ENCODE results near the gene CYP26A1. TPM values are rescaled to one million over a fixed set of nuclear protein-coding genes. Genes with fewer than 3 reads are reported as not detected.

Gene CYP26A1
- not detected for polyA plus RNA-seq (ENCODE audit: low read depth in 6 of 6)

GRCh38 chr10:93073539-93074146 lies at the start of gene CYP26A1:
Gene CYP26A1 (plus strand): TSS chr10:93073893. CDS start chr10:93073935, 42 bp downstream.
- Mint-ChIP-seq H3K4me1 (peaks cover 22 to 42% (median 40%) of the 10 kb centered on the region in 3 donors), H3K27ac (peak within 1 kb of the TSS in 3 of 6 donors; percentile 56 to 85 (median 69))
- no peak for DNase-seq

GRCh38 chr10:93026072-93026471 lies 47.6 kb upstream of the CYP26A1 start:
- H3K27me3 Mint-ChIP-seq, result no peaks in the 10 kb centered on the region
- no peak overlapping the region for H3K4me3 Mint-ChIP-seq
- no peaks in the 10 kb centered on the region for H3K4me1 Mint-ChIP-seq
- DNase-seq, result no peak
- ATAC-seq (ENCODE audit: low read depth in 2 of 2), result no peak
- no peak overlapping the region for H3K27ac Mint-ChIP-seq
- peaks cover 20 to 25% of the 10 kb centered on the region in 2 donors for H3K36me3 Mint-ChIP-seq
- H3K9me3 Mint-ChIP-seq, result peaks cover 0 to 8% (median 4%) of the 10 kb centered on the region in 7 donors

More at GRCh38 chr10:93073539-93074146, at the start of gene CYP26A1:
- Mint-ChIP-seq H3K4me3 (peak within 1 kb of the TSS; percentile 77 to 90 (median 86)), H3K36me3 (no peaks in the 10 kb centered on the region), H3K9me3 (no peaks in the 10 kb centered on the region), H3K27me3 (peaks cover 54 to 86% (median 73%) of the 10 kb centered on the region in 3 donors)
- ATAC-seq (ENCODE audit: low read depth in 2 of 2), result peak; percentile 75 to 77

GRCh38 chr10:93027508-93027907 lies 46.2 kb upstream of the CYP26A1 start:
- ATAC-seq (ENCODE audit: low read depth in 2 of 2) (no peak), DNase-seq (no peak)
- Mint-ChIP-seq H3K4me1 (peaks cover 0 to 3% (median under 1%) of the 10 kb centered on the region in 3 donors), H3K27ac (no peak overlapping the region), H3K27me3 (no peaks in the 10 kb centered on the region), H3K9me3 (peaks cover 0 to 8% (median 4%) of the 10 kb centered on the region in 7 donors), H3K4me3 (no peak overlapping the region), H3K36me3 (peaks cover 18 to 22% of the 10 kb centered on the region in 2 donors)

- Mint-ChIP-seq H3K36me3 (peaks cover 18 to 22% of the 10 kb centered on the region in 2 donors), H3K27ac (no peak overlapping the region), H3K9me3 (peaks cover 0 to 8% (median 4%) of the 10 kb centered on the region in 7 donors), H3K27me3 (no peaks in the 10 kb centered on the region), H3K4me1 (peaks cover 0 to 4% (median 3%) of the 10 kb centered on the region in 3 donors), H3K4me3 (no peak overlapping the region)
- ATAC-seq (ENCODE audit: low read depth in 2 of 2), result no peak
- DNase-seq, result no peak
Observed at GRCh38 chr10:93028883-93029282, 44.8 kb upstream of the CYP26A1 start.

- Mint-ChIP-seq H3K4me1 (peaks cover 0 to 4% (median 3%) of the 10 kb centered on the region in 3 donors), H3K9me3 (peaks cover 0 to 8% (median 4%) of the 10 kb centered on the region in 7 donors), H3K27ac (no peak overlapping the region), H3K36me3 (peaks cover 18 to 22% of the 10 kb centered on the region in 2 donors), H3K27me3 (no peaks in the 10 kb centered on the region), H3K4me3 (no peak overlapping the region)
- no peak for DNase-seq
- no peak for ATAC-seq (ENCODE audit: low read depth in 2 of 2)
Observed at GRCh38 chr10:93030409-93030808, 43.3 kb upstream of the CYP26A1 start.

- ATAC-seq (ENCODE audit: low read depth in 2 of 2) (no peak), DNase-seq (no peak)
- H3K27me3 Mint-ChIP-seq, result no peaks in the 10 kb centered on the region
- peaks cover 0 to 1% (median 0%) of the 10 kb centered on the region in 7 donors for H3K9me3 Mint-ChIP-seq
- H3K4me1 Mint-ChIP-seq, result peaks cover 0 to 4% (median 3%) of the 10 kb centered on the region in 3 donors
- H3K36me3 Mint-ChIP-seq, result peaks cover 4 to 11% of the 10 kb centered on the region in 2 donors
- no peak overlapping the region for H3K4me3 Mint-ChIP-seq
- peak overlapping the region in 3 of 6 donors; percentile 32 to 92 (median 71) for H3K27ac Mint-ChIP-seq
Observed at GRCh38 chr10:93032105-93032808, 41.4 kb upstream of the CYP26A1 start.

GRCh38 chr10:93032809-93033137 lies 40.9 kb upstream of the CYP26A1 start:
- no peaks in the 10 kb centered on the region for H3K27me3 Mint-ChIP-seq
- DNase-seq (no peak), ATAC-seq (ENCODE audit: low read depth in 2 of 2) (no peak)
- no peaks in the 10 kb centered on the region for H3K9me3 Mint-ChIP-seq
- H3K36me3 Mint-ChIP-seq, result peaks cover 0 to 6% of the 10 kb centered on the region in 2 donors
- H3K4me3 Mint-ChIP-seq, result no peak overlapping the region
- H3K4me1 Mint-ChIP-seq, result peaks cover 0 to 4% (median 3%) of the 10 kb centered on the region in 3 donors
- H3K27ac Mint-ChIP-seq, result peak overlapping the region in 2 of 6 donors; percentile 71 to 92

- ATAC-seq (ENCODE audit: low read depth in 2 of 2), result no peak
- Mint-ChIP-seq H3K27ac (peak overlapping the region in 1 of 6 donors; percentile 2), H3K36me3 (peaks cover 2 to 5% of the 10 kb centered on the region in 2 donors), H3K27me3 (no peaks in the 10 kb centered on the region), H3K4me1 (peaks cover 4 to 7% (median 5%) of the 10 kb centered on the region in 3 donors), H3K9me3 (no peaks in the 10 kb centered on the region), H3K4me3 (no peak overlapping the region)
- no peak for DNase-seq
Observed at GRCh38 chr10:93034426-93034825, 39.3 kb upstream of the CYP26A1 start.

- H3K4me3 Mint-ChIP-seq, result no peak overlapping the region
- H3K4me1 Mint-ChIP-seq, result peaks cover 8 to 11% (median 10%) of the 10 kb centered on the region in 3 donors
- peak overlapping the region in 2 of 6 donors; percentile 4 to 8 for H3K27ac Mint-ChIP-seq
- H3K36me3 Mint-ChIP-seq, result peaks cover 15 to 18% of the 10 kb centered on the region in 2 donors
- H3K27me3 Mint-ChIP-seq, result no peaks in the 10 kb centered on the region
- no peaks in the 10 kb centered on the region for H3K9me3 Mint-ChIP-seq
- DNase-seq (no peak), ATAC-seq (ENCODE audit: low read depth in 2 of 2) (no peak)
Observed at GRCh38 chr10:93039110-93039509, 34.6 kb upstream of the CYP26A1 start.

- ATAC-seq (ENCODE audit: low read depth in 2 of 2) (peak; percentile 69 to 91), DNase-seq (peak; percentile 18)
- Mint-ChIP-seq H3K4me1 (peaks cover 8 to 11% (median 10%) of the 10 kb centered on the region in 3 donors), H3K4me3 (peak overlapping the region in 2 of 8 donors; percentile 0 to 27), H3K9me3 (no peaks in the 10 kb centered on the region), H3K27ac (peak overlapping the region in 5 of 6 donors; percentile 3 to 84 (median 18)), H3K27me3 (no peaks in the 10 kb centered on the region), H3K36me3 (peaks cover 15 to 18% of the 10 kb centered on the region in 2 donors)
Observed at GRCh38 chr10:93039721-93040120, 34.0 kb upstream of the CYP26A1 start.

- Mint-ChIP-seq H3K9me3 (no peaks in the 10 kb centered on the region), H3K36me3 (peaks cover 17 to 43% of the 10 kb centered on the region in 2 donors), H3K27me3 (peaks cover 7 to 12% (median 8%) of the 10 kb centered on the region in 3 donors), H3K4me3 (no peak overlapping the region), H3K27ac (no peak overlapping the region), H3K4me1 (peaks cover 0 to under 1% (median 0%) of the 10 kb centered on the region in 3 donors)
- DNase-seq (no peak), ATAC-seq (ENCODE audit: low read depth in 2 of 2) (no peak)
Observed at GRCh38 chr10:93054486-93054885, 19.2 kb upstream of the CYP26A1 start.

GRCh38 chr10:93058139-93058538 lies 15.6 kb upstream of the CYP26A1 start:
- Mint-ChIP-seq H3K27me3 (peaks cover 24 to 33% (median 25%) of the 10 kb centered on the region in 3 donors), H3K4me3 (no peak overlapping the region), H3K4me1 (peaks cover 15 to 23% (median 20%) of the 10 kb centered on the region in 3 donors), H3K27ac (no peak overlapping the region), H3K9me3 (no peaks in the 10 kb centered on the region), H3K36me3 (peaks cover 23 to 38% of the 10 kb centered on the region in 2 donors)
- ATAC-seq (ENCODE audit: low read depth in 2 of 2) (no peak), DNase-seq (no peak)

- no peak for DNase-seq
- Mint-ChIP-seq H3K27me3 (peaks cover 35 to 52% (median 42%) of the 10 kb centered on the region in 3 donors), H3K36me3 (peaks cover 31 to 37% of the 10 kb centered on the region in 2 donors), H3K4me3 (peak within 1 kb of the TSS in 7 of 8 donors; percentile 54 to 91 (median 83)), H3K9me3 (no peaks in the 10 kb centered on the region), H3K27ac (peak within 1 kb of the TSS in 5 of 6 donors; percentile 29 to 88 (median 79)), H3K4me1 (peaks cover 22 to 25% (median 23%) of the 10 kb centered on the region in 3 donors)
- no peak for ATAC-seq (ENCODE audit: low read depth in 2 of 2)
Observed at GRCh38 chr10:93059975-93060886, 13.5 kb upstream of the CYP26A1 start, which contains the start of gene CYP26C1. Gene CYP26C1 (plus strand): TSS chr10:93060798. CDS start chr10:93061264, 466 bp downstream.

Data from naive B cell (primary cell).